H1 (cell line): ENCODE results near the gene RIPOR2. TPM values are rescaled to one million over a fixed set of nuclear protein-coding genes. Genes with fewer than 3 reads are reported as not detected.

ENCODE experiments used
- CHD2 ChIP-seq: IDR thresholded peaks from 2 replicates; pipeline ENCODE4 v1.6.1; 2012; ENCODE audit warnings: low read length, improper control_type of control experiment
- FOSL1 ChIP-seq: IDR thresholded peaks from 2 replicates; pipeline ENCODE4 v1.6.1; 2011; ENCODE audit warnings: mild to moderate bottlenecking, low read depth, low read length, moderate library complexity; ENCODE audit not compliant: insufficient read depth
- RFX5 ChIP-seq: IDR thresholded peaks from 2 replicates; pipeline ENCODE4 v1.6.1; 2011; ENCODE audit warnings: low read depth, low read length, improper control_type of control experiment, borderline replicate concordance
- SP2 ChIP-seq: IDR thresholded peaks from 2 replicates; pipeline ENCODE4 v1.6.1; 2012; ENCODE audit warnings: mild to moderate bottlenecking, low read length, inconsistent platforms
- SUZ12 ChIP-seq: fragments of 200-600 bp; sonication (generic); IDR thresholded peaks from 2 replicates; pipeline ENCODE4 v1.6.1; 2012; ENCODE audit warnings: mild to moderate bottlenecking, inconsistent platforms, low read length, moderate library complexity, mixed read lengths
- TAF1 ChIP-seq: IDR thresholded peaks from 2 replicates; pipeline ENCODE4 v1.6.1; 2011; ENCODE audit warnings: mild to moderate bottlenecking, low read depth, low read length
- polyA plus RNA-seq, 7 experiments: library from polyadenylated mRNA; depleted of rRNA in 3 of 7; stranded (reverse) in 5 of 7; unstranded in 2 of 7; fragments of >200 nt in 5 of 7; fragments of 200-250 nt in 2 of 7; gene quantifications; 1 replicate in 5 of 7; 2 replicates in 1 of 7; 4 replicates in 1 of 7; pipeline versions ENCODE4 v1.2.1 to v1.2.3, GENCODE V29; 2011 to 2013; ENCODE audit warnings: missing spikeins in 2 of 7, mixed read lengths in 2 of 7
- total RNA-seq: library from RNA; stranded (reverse); fragmentation: NEBNext Ultra II Directional; extraction: Animal tissue kit (Norgen Biotek cat#: 25700); gene quantifications from 2 replicates; pipeline ENCODE4 v1.2.1, GENCODE V29; 2021
- TF ChIP-seq, protein P1 (sequence below), 3 experiments: IDR thresholded peaks; 1 replicate in 2 of 3; 2 replicates in 1 of 3; pipeline versions ENCODE4 v1.5.1 to v1.6.1; 2011; ENCODE audit warnings: low read length in 3 of 3, mild to moderate bottlenecking in 3 of 3, inconsistent platforms in 2 of 3, low read depth in 1 of 3, moderate library complexity in 1 of 3; ENCODE audit not compliant: insufficient read depth in 1 of 3; ENCODE audit errors: control extremely low read depth in 1 of 3
- TF ChIP-seq, protein P2 (sequence below): IDR thresholded peaks from 2 replicates; pipeline ENCODE4 v1.6.1; 2011; ENCODE audit warnings: low read length, improper control_type of control experiment
- TF ChIP-seq, protein P3 (sequence below): IDR thresholded peaks from 2 replicates; pipeline ENCODE4 v1.6.1; 2012; ENCODE audit warnings: inconsistent platforms

Gene RIPOR2
- total and polyA plus RNA-seq, 2 of the 8 experiments (the other 6 are each of a cell fraction or from before 2014, with no cell fraction given) = 16.7 to 45.6 TPM

DNA sequence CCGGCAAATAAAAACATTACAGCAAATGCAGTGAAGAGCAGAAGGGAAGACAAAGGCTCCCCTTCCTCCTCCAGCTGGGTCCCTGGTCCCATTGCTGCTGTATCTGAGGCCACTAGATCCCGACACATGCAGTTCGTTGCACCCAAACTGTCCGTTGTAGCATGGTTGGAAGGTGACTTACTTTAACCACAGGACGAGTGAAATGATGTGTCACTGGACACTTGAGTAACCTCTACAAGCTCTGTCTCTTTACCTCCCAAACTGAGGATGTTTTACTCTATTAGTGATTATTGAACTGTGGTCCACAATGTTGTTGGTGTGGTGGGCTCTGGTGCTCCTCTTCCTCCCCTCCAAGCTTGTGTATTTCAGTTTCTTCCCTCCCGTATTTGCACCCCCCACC, 90.9 kb downstream of the RIPOR2 start (continued):
- TF ChIP-seq, protein P1, sequence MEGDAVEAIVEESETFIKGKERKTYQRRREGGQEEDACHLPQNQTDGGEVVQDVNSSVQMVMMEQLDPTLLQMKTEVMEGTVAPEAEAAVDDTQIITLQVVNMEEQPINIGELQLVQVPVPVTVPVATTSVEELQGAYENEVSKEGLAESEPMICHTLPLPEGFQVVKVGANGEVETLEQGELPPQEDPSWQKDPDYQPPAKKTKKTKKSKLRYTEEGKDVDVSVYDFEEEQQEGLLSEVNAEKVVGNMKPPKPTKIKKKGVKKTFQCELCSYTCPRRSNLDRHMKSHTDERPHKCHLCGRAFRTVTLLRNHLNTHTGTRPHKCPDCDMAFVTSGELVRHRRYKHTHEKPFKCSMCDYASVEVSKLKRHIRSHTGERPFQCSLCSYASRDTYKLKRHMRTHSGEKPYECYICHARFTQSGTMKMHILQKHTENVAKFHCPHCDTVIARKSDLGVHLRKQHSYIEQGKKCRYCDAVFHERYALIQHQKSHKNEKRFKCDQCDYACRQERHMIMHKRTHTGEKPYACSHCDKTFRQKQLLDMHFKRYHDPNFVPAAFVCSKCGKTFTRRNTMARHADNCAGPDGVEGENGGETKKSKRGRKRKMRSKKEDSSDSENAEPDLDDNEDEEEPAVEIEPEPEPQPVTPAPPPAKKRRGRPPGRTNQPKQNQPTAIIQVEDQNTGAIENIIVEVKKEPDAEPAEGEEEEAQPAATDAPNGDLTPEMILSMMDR (IDR thresholded peaks at IDR 0.05; ENCODE audit: control extremely low read depth in 1 of 3, insufficient read depth in 1 of 3, low read depth in 1 of 3, low read length in 3 of 3) = no peak
- no peak for TF ChIP-seq SP2
- no peak for TF ChIP-seq TAF1
- TF ChIP-seq FOSL1 = no peak
- TF ChIP-seq CHD2 = no peak
- TF ChIP-seq, protein P2, sequence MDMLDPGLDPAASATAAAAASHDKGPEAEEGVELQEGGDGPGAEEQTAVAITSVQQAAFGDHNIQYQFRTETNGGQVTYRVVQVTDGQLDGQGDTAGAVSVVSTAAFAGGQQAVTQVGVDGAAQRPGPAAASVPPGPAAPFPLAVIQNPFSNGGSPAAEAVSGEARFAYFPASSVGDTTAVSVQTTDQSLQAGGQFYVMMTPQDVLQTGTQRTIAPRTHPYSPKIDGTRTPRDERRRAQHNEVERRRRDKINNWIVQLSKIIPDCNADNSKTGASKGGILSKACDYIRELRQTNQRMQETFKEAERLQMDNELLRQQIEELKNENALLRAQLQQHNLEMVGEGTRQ = no peak
- no peak for TF ChIP-seq RFX5
- TF ChIP-seq SUZ12 = no peak
- TF ChIP-seq, protein P3, sequence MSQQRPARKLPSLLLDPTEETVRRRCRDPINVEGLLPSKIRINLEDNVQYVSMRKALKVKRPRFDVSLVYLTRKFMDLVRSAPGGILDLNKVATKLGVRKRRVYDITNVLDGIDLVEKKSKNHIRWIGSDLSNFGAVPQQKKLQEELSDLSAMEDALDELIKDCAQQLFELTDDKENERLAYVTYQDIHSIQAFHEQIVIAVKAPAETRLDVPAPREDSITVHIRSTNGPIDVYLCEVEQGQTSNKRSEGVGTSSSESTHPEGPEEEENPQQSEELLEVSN = no peak
- TF ChIP-seq, all 59 proteins: peak for 0
